Stimulated activated CD8-positive, alpha-beta memory T cell treated with anti-CD3 and anti-CD28 coated beads, Interleukin-15, amount 100 ng/mL, for 24 hours (primary cell): ENCODE data around the gene GPR155.
A peak's percentile ranks its signal among the peaks of the same experiment; 100 is the strongest.
"Not testable (repeated sequence)": the region's sequence is repeated elsewhere in the genome, so short reads cannot be mapped to it uniquely, and the experiment has no call there.

Experiments used
- DNase-seq: peaks from one replicate; pipeline ENCODE4 v3.0.0-alpha.2; 2020; ENCODE audit warnings: low read depth

Gene GPR155

GRCh38 chr2:174438146-174438886 is 48.5 kb downstream of the GPR155 start:
- DNase-seq, result no peak

- DNase-seq, result no peak
These were observed 50.5 kb downstream of the GPR155 start for GRCh38 chr2:174436351-174436750.

- no peak for DNase-seq
These were observed 54.9 kb downstream of the GPR155 start for GRCh38 chr2:174431902-174432301.

- no peak for DNase-seq
These were observed 56.8 kb downstream of the GPR155 start for GRCh38 chr2:174430066-174430465.

- no peak for DNase-seq
These were observed 58.6 kb downstream of the GPR155 start for GRCh38 chr2:174428214-174428613.

GRCh38 chr2:174412256-174412655 is 74.6 kb downstream of the GPR155 start:
- no peak for DNase-seq

GRCh38 chr2:174410039-174410438 is 76.8 kb downstream of the GPR155 start:
- not testable (repeated sequence) for DNase-seq

- DNase-seq, result no peak
These were observed 83.2 kb downstream of the GPR155 start for GRCh38 chr2:174403628-174404027.

GRCh38 chr2:174400853-174401252 is 86.0 kb downstream of the GPR155 start:
- DNase-seq, result no peak

GRCh38 chr2:174399171-174399570 is 87.7 kb downstream of the GPR155 start:
- no peak for DNase-seq

GRCh38 chr2:174397773-174398172 is 89.1 kb downstream of the GPR155 start:
- DNase-seq, result no peak

GRCh38 chr2:174395969-174396630 is 90.7 kb downstream of the GPR155 start:
- no peak for DNase-seq

GRCh38 chr2:174395284-174395968 is 91.4 kb downstream of the GPR155 start, which contains the start of gene SCRN3:
Gene SCRN3, plus strand, starts transcription at chr2:174395730. Its CDS starts 2,554 bp downstream, at chr2:174398284.
- DNase-seq, result peak; percentile 40

- no peak for DNase-seq
These were observed 94.1 kb downstream of the GPR155 start for GRCh38 chr2:174392706-174393105.

- not testable (repeated sequence) for DNase-seq
These were observed 96.5 kb downstream of the GPR155 start for GRCh38 chr2:174390303-174390702.

GRCh38 chr2:174389542-174389941 is 97.3 kb downstream of the GPR155 start:
- DNase-seq, result no peak

GRCh38 chr2:174388706-174389105 is 98.1 kb downstream of the GPR155 start:
- not testable (repeated sequence) for DNase-seq

GRCh38 chr2:174385201-174385600 is 101.6 kb downstream of the GPR155 start:
- DNase-seq, result no peak

GRCh38 chr2:174383796-174384195 is 103.0 kb downstream of the GPR155 start:
- no peak for DNase-seq
